ENCODE data around the gene PLXNB3.

The PLXNB3 gene

DNA sequence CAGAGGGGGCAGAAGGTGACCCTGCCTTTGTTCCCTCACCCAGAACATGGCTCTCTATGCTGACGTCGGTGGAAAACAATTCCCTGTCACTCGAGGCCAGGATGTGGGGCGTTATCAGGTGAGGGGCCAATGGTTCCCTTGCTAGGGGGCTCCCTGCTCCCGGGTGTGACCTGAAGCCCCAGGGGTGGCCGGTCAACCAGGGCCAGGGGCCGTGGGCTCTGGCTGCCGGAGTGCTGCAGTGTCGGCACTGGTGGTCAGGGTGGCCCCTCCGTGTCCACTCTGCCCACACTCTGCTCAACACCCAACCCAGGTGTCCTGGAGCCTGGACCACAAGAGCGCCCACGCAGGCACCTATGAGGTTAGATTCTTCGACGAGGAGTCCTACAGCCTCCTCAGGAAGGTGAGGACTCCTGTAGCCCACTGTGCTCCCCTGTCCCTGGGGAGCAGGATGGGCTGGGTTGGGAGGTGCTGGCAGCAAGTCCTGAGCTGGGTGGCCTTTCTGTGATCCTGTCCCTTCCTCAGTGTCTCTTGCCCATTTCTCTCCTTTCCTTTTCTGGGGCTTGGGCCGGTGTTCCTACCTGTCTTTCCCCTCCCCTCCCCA, 33.5 kb downstream of the PLXNB3 start:
- H3K4me3 ChIP-seq (ENCODE audit: low read depth, low read length) = no peak overlapping the region
- DNase-seq (ENCODE audit: low read depth) = no peak
- TF ChIP-seq POLR2A (IDR thresholded peaks at IDR 0.05; ENCODE audit: extremely low read depth, insufficient read length) (no peak), MYC (IDR thresholded peaks at IDR 0.05; ENCODE audit: low read depth, low read length) (no peak), MAX (IDR thresholded peaks at IDR 0.05; ENCODE audit: low read depth, low read length) (no peak), CTCF (IDR thresholded peaks at IDR 0.05; ENCODE audit: low read depth, low read length) (no peak)

- TF ChIP-seq MAX (IDR thresholded peaks at IDR 0.05; ENCODE audit: low read depth, low read length) (no peak), MYC (IDR thresholded peaks at IDR 0.05; ENCODE audit: low read depth, low read length) (no peak), CTCF (IDR thresholded peaks at IDR 0.05; ENCODE audit: low read depth, low read length) (no peak), POLR2A (IDR thresholded peaks at IDR 0.05; ENCODE audit: extremely low read depth, insufficient read length) (no peak)
- H3K4me3 ChIP-seq (ENCODE audit: low read depth, low read length) = no peak overlapping the region
- no peak for DNase-seq (ENCODE audit: low read depth)
Measured at GRCh38 chrX:153799326-153799725, 35.3 kb downstream of the PLXNB3 start.

- no peak for DNase-seq (ENCODE audit: low read depth)
- TF ChIP-seq CTCF (IDR thresholded peaks at IDR 0.05; ENCODE audit: low read depth, low read length) (no peak), MYC (IDR thresholded peaks at IDR 0.05; ENCODE audit: low read depth, low read length) (no peak)
- no peak overlapping the region for H3K4me3 ChIP-seq (ENCODE audit: low read depth, low read length)
Measured at GRCh38 chrX:153800177-153800722, 36.2 kb downstream of the PLXNB3 start.

DNA sequence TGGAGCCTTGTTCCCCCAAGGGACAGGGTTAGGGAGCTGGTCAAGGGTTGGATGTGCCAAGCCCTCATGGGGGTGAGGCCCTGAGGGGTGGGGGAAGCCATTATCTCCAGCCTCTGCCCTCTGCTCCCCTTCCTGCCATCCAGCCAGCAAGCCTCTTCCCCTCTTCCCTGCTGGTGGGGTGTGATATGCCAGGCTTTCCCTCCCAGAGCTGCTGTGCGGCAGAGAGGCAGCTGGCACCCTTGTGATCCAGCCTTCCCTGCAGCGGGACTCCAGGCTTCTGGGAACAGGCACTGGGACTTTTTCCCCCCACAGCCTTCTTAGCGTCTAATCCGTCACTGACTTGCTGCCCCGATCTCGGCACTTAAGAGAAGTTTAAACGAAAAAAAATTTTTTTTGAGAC, 36.7 kb downstream of the PLXNB3 start:
- TF ChIP-seq MAX (IDR thresholded peaks at IDR 0.05; ENCODE audit: low read depth, low read length) = no peak
- no peak for DNase-seq (ENCODE audit: low read depth)

DNA sequence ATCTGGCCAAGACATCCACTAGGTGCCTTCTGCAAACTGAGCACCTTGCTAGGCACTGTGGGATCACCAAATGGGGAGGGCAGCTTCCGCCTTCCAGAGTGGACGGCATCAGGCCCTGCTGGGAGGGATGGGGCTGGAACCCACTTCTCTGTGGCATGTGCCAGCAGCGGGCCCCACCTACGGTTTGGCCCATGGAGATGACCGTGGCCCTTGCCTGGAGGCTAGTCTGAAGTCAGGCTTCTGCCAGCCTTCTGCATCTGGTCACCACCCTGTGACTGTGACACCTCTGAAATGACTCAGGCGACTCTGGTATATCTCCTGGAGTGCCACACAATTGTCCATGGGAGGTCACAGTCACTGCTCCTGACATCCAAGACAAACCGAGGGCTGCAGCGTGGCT, 37.6 kb downstream of the PLXNB3 start:
- no peak for DNase-seq (ENCODE audit: low read depth)
- H3K4me3 ChIP-seq (ENCODE audit: low read depth, low read length) = no peak overlapping the region
- TF ChIP-seq CTCF (IDR thresholded peaks at IDR 0.05; ENCODE audit: low read depth, low read length) (no peak), MYC (IDR thresholded peaks at IDR 0.05; ENCODE audit: low read depth, low read length) (no peak), MAX (IDR thresholded peaks at IDR 0.05; ENCODE audit: low read depth, low read length) (no peak), POLR2A (IDR thresholded peaks at IDR 0.05; ENCODE audit: extremely low read depth, insufficient read length) (no peak)

More for the DNA sequence above, 36.7 kb downstream of the PLXNB3 start:
- H3K4me3 ChIP-seq (ENCODE audit: low read depth, low read length) = no peak overlapping the region

GRCh38 chrX:153802513-153803045, 38.5 kb downstream of the PLXNB3 start:
- DNase-seq (ENCODE audit: low read depth) = no peak
- no peak overlapping the region for H3K4me3 ChIP-seq (ENCODE audit: low read depth, low read length)
- TF ChIP-seq MYC (IDR thresholded peaks at IDR 0.05; ENCODE audit: low read depth, low read length) = no peak
- no peak for TF ChIP-seq POLR2A (IDR thresholded peaks at IDR 0.05; ENCODE audit: extremely low read depth, insufficient read length)
- no peak for TF ChIP-seq MAX (IDR thresholded peaks at IDR 0.05; ENCODE audit: low read depth, low read length)
- no peak for TF ChIP-seq CTCF (IDR thresholded peaks at IDR 0.05; ENCODE audit: low read depth, low read length)
